ENCODE results near the gene FARS2.

GRCh38 chr6:5243069-5243468 lies 18.2 kb upstream of the FARS2 start:
- no peak for TF ChIP-seq OVOL2 (CRISPR knock-in tag; IDR thresholded peaks at IDR 0.05; ENCODE audit: borderline replicate concordance)
- no peak for TF ChIP-seq CTCF (IDR thresholded peaks at IDR 0.05)
- no peak for TF ChIP-seq GTF2I (CRISPR knock-in tag; conservative IDR thresholded peaks at IDR 0.05)
- TF ChIP-seq USF2 (CRISPR knock-in tag; IDR thresholded peaks at IDR 0.05), result no peak
- TF ChIP-seq ATF3 (CRISPR knock-in tag; conservative IDR thresholded peaks at IDR 0.05), result no peak
- no peak for TF ChIP-seq ARID4B (CRISPR knock-in tag; IDR thresholded peaks at IDR 0.05; ENCODE audit: borderline replicate concordance)
- no peak for TF ChIP-seq TCF7 (CRISPR knock-in tag; IDR thresholded peaks at IDR 0.05; ENCODE audit: low read depth)
- TF ChIP-seq NFYB (CRISPR knock-in tag; conservative IDR thresholded peaks at IDR 0.05; ENCODE audit: low read depth), result no peak
- TF ChIP-seq ZBTB43 (CRISPR knock-in tag; IDR thresholded peaks at IDR 0.05), result no peak

Measured in WTC11 (cell line).